ENCODE results near the gene NATD1.

The NATD1 gene

DNA sequence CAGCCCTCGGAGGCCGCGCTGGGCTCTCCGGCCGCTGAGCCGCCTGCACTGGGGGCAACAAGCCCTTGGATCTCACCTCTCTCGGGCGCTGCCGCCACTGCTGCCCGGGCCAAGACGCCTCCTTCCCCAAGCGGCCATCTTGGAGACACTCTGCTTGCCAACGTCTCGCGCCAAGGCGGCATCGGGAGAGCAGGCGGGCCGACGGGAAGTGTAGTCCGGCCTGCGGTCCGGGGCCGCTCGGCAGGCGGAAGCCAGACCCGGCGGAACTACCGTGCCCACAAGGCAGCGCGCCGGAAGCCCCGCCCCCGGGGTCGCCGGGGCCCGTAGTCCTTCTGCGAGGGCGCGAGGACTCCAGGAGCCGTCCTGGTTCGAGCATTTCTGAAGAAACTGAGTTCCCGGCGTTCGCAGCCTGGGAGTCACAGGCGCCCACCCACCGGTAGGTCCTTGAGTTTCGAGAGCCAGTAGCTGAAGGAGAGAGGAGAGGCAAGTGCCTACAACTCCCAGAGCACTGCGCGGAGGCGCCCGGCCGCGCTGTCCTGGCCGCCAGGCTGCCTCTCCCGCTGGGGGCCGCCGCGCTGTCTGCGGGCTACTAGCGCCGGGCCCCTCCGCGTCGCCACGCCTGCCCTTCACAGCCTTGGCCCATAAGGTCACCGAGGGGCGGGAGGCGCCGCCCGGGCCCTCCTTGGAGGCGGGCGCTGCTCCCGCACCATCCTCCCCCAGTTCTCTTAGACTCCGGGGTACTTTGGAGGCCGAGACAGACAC lies 39.0 kb downstream of the NATD1 start, which contains the start of gene TMEM11:
TSS of gene TMEM11 (minus strand) at position 147 of the 762 bp plus-strand sequence. CDS start at position 138, 9 bp downstream.
- Mint-ChIP-seq H3K9me3 (no peaks in the 10 kb centered on the region), H3K36me3 (peaks cover 14% of the 10 kb centered on the region), H3K4me3 (peak within 1 kb of the TSS; percentile 97), H3K4me1 (peaks cover 63% of the 10 kb centered on the region), H3K27ac (peak within 1 kb of the TSS; percentile 90), H3K27me3 (no peaks in the 10 kb centered on the region)
- CTCF ChIA-PET: interaction anchor here (1.0 to 1.1 kb wide), 3 partner anchors 23 to 115 kb away, joined by 3 to 7 read pairs (median 3); no protein-coding TSS in a partner anchor
- DNase-seq: peak; percentile 97

DNA sequence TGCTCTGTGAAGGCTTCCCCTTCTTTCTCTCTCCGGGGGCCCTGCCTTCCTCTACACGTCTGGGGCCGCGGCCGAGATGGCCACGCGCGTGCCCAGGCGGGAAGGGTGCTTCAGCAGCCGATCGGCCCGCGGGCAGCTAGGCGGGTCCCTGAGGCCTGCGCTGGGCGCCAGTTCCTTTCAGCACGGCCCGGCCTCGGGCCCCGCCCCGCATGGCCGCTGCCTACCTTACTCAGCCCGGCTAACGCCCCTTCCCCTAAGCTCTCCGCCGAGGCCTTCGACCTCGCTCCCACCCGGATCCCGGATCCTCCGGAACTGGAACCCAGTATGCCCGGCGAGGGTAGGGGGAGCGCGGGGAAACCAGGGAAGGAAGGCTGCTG lies 39.6 kb downstream of the NATD1 start:
- Mint-ChIP-seq H3K36me3 (peaks cover 15% of the 10 kb centered on the region), H3K4me1 (peaks cover 63% of the 10 kb centered on the region), H3K9me3 (no peaks in the 10 kb centered on the region), H3K27ac (peak overlapping the region; percentile 90), H3K4me3 (peak overlapping the region; percentile 97), H3K27me3 (no peaks in the 10 kb centered on the region)
- CTCF ChIA-PET: interaction anchor here (0.7 to 2.6 kb wide), 6 partner anchors 24 to 114 kb away, joined by 3 to 10 read pairs (median 3); no protein-coding TSS in a partner anchor
- DNase-seq: no peak

GRCh38 chr17:21212826-21213637 lies 40.2 kb downstream of the NATD1 start:
- no peak for DNase-seq
- H3K27ac Mint-ChIP-seq: peak overlapping the region; percentile 90
- peak overlapping the region; percentile 97 for H3K4me3 Mint-ChIP-seq
- no peaks in the 10 kb centered on the region for H3K9me3 Mint-ChIP-seq
- H3K36me3 Mint-ChIP-seq: peaks cover 17% of the 10 kb centered on the region
- CTCF ChIA-PET: interaction anchor here (0.7 to 2.6 kb wide), 7 partner anchors 25 to 113 kb away, joined by 3 to 10 read pairs (median 3); no protein-coding TSS in a partner anchor
- H3K27me3 Mint-ChIP-seq: no peaks in the 10 kb centered on the region
- H3K4me1 Mint-ChIP-seq: peaks cover 63% of the 10 kb centered on the region

DNA sequence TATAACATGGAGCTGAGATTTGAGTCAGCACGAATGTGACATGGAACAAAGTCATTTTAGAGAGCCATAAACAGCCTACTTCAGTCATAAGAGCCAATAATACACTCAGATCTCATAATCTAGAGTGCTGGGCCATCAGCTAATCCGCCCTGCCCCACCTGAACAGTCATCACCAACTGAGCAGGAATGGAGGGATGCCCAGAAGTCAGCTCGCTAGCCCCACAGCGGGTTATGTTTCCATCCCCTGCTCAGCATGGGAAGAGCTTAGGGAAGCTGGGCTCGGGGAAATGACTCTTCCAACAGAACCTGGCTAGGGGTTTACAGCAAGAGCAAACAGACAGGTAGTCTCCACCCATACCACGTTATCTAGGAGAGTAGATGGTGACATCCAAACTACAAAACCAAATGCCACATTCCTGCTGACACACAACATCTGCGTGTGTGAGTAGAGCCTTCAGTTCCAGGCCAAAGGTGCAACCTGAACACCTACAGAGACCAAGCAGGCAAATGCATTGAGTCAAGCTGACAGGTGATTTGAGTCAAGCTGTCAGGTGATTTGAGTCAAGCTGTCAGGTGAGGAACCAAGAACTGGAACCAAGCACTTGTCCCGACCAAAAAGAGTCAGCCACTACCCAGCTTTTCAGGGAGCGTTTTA lies 41.3 kb downstream of the NATD1 start:
- Mint-ChIP-seq H3K27ac (peak overlapping the region; percentile 14), H3K4me3 (peak overlapping the region; percentile 97), H3K27me3 (no peaks in the 10 kb centered on the region), H3K4me1 (peaks cover 56% of the 10 kb centered on the region), H3K9me3 (no peaks in the 10 kb centered on the region), H3K36me3 (peaks cover 16% of the 10 kb centered on the region)
- CTCF ChIA-PET: interaction anchor here (1.3 to 2.6 kb wide), 3 partner anchors 64 to 92 kb away, joined by 5 to 10 read pairs (median 6); no protein-coding TSS in a partner anchor
- no peak for DNase-seq

DNA sequence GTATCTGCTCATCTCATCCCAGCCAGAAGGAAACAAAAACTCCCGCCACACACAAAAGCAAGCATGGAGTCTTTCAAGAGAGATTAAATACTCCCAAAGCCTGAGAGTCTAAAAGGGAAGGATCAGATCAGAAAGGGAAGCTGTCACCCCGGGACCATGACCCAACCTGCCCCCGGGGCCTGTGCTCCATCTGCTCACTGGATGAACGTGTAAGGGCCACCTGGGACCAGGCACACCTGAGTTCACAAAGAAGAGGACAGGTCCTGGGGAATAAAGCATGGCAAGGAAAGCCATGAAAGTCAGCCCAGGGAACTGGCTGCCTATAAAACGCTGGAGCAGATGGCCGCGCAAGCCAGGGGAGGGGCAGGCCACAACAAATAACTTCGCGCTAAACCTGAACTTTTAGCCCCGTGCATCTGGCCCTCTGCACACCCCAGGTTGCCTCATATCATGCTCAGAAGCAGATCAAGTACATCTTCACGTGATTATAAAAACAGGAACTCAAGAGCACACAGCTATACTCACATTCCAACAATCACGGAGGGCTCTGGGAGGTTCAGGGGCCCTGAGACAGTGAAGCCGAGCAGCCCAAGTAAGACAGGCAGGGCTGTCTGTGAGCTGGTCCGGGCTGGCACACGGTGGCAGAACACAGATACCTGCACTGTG lies 42.7 kb downstream of the NATD1 start:
- Mint-ChIP-seq H3K27ac (no peak overlapping the region), H3K4me3 (no peak overlapping the region), H3K36me3 (peaks cover 16% of the 10 kb centered on the region), H3K9me3 (no peaks in the 10 kb centered on the region), H3K27me3 (no peaks in the 10 kb centered on the region), H3K4me1 (peaks cover 44% of the 10 kb centered on the region)
- CTCF ChIA-PET: no interaction called here
- no peak for DNase-seq

DNA sequence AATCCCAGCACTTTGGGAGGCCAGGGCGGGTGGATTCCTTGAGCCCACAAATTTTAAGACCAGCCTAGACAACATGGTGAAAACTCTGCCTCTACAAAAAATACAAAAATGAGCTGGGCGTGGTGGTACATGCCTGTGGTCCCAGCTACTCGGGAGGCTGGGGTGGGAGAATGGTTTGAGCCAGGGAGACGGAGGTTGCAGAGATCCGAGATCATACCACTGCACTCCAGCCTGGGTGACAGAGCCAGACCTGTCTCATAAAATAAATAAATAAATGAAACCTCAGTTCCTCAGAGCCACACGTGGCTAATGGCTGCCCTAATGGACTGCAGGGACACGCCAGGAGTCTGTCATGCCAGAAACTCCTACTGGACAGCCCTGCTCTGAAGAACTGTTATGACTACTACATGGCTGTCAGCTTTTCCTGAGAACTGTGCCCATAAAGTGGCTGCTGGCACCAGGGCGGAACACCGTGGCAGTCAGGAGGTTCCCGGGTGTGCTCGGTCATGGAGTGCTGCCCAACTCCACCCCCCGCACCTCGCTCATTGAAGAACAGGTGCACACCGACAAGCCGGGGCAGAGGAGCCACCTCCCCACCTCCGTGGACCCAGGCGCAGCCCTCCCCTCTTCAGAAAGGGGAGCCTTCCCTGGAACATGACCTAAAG lies 43.6 kb downstream of the NATD1 start:
- no peak overlapping the region for H3K27ac Mint-ChIP-seq
- peaks cover 16% of the 10 kb centered on the region for H3K36me3 Mint-ChIP-seq
- H3K9me3 Mint-ChIP-seq: no peaks in the 10 kb centered on the region
- no peak for DNase-seq
- H3K4me1 Mint-ChIP-seq: peaks cover 35% of the 10 kb centered on the region
- no peak overlapping the region for H3K4me3 Mint-ChIP-seq
- H3K27me3 Mint-ChIP-seq: no peaks in the 10 kb centered on the region
- CTCF ChIA-PET: no interaction called here

GRCh38 chr17:21208352-21208751 lies 44.9 kb downstream of the NATD1 start:
- H3K4me1 Mint-ChIP-seq: peaks cover 32% of the 10 kb centered on the region
- H3K27me3 Mint-ChIP-seq: no peaks in the 10 kb centered on the region
- peaks cover 15% of the 10 kb centered on the region for H3K36me3 Mint-ChIP-seq
- no peak overlapping the region for H3K27ac Mint-ChIP-seq
- no peak overlapping the region for H3K4me3 Mint-ChIP-seq
- DNase-seq: no peak
- no peaks in the 10 kb centered on the region for H3K9me3 Mint-ChIP-seq
- CTCF ChIA-PET: no interaction called here

DNA sequence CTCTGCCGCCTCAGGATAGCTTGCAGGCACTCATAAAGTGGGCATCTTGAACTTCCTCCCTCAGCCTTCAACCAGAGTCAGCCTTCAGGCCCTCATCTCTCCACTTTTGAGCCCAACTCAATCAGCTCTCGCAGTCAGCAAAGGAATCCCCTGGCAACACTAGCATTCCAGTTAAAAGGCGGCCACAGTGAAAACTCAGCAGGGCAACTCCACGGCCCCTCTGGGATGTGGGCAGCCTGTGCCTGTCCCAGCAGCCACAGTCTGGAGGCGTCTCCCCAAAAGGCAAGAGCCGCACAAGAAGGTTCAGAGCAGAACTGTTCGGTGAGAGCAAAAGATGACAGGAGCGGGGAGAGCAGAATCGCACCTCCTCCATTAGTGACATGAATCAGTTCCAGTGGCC lies 48.3 kb downstream of the NATD1 start:
- DNase-seq: no peak
- H3K4me1 Mint-ChIP-seq: peaks cover 2% of the 10 kb centered on the region
- no peaks in the 10 kb centered on the region for H3K27me3 Mint-ChIP-seq
- H3K36me3 Mint-ChIP-seq: peaks cover 5% of the 10 kb centered on the region
- H3K27ac Mint-ChIP-seq: no peak overlapping the region
- no peak overlapping the region for H3K4me3 Mint-ChIP-seq
- CTCF ChIA-PET: no interaction called here
- H3K9me3 Mint-ChIP-seq: no peaks in the 10 kb centered on the region

DNA sequence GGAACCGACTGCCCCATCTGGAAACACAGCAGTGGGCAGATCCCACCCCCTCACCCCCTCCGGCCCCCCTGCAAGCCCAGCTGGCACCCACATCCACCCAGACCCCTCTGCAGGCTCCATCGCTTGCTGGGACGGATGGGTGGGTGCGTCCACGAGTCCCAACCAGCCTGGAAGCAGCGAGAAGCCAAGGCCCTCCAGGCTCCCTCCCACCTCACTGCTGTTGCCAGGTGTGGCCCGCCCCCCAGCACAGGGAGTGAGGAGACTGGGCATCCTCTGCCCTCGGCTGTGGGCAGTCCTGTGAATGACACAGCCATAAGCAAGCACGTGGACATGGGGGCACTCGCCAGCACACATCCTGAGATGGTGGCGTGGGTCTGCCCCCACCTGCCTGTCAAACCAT lies 50.7 kb downstream of the NATD1 start:
- CTCF ChIA-PET: no interaction called here
- H3K36me3 Mint-ChIP-seq: peaks cover 9% of the 10 kb centered on the region
- H3K9me3 Mint-ChIP-seq: no peaks in the 10 kb centered on the region
- H3K4me3 Mint-ChIP-seq: no peak overlapping the region
- DNase-seq: no peak
- no peak overlapping the region for H3K27ac Mint-ChIP-seq
- H3K27me3 Mint-ChIP-seq: no peaks in the 10 kb centered on the region
- H3K4me1 Mint-ChIP-seq: no peaks in the 10 kb centered on the region

DNA sequence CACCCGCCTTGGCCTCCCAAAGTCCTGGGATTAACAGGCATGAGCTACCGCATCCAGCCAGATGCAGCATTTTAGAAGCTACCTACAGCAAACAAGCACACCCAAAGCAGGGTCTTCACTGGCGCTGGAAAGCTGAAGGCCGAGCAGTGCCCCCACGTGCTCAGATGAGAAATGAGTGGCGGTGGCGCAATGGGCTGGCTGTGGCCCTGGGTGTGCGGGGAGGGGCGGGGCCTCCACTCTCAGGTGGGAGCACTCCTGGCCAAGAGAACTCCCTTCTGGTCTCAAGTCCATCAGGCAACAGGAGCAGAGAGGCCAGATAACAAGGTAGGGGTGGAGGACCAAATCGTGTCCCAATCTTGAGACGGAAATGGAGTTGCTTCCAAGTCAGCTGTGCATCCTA lies 51.3 kb downstream of the NATD1 start:
- no peak for DNase-seq
- H3K36me3 Mint-ChIP-seq: peaks cover 15% of the 10 kb centered on the region
- H3K9me3 Mint-ChIP-seq: no peaks in the 10 kb centered on the region
- CTCF ChIA-PET: no interaction called here
- no peaks in the 10 kb centered on the region for H3K27me3 Mint-ChIP-seq
- H3K4me1 Mint-ChIP-seq: no peaks in the 10 kb centered on the region
- no peak overlapping the region for H3K27ac Mint-ChIP-seq
- no peak overlapping the region for H3K4me3 Mint-ChIP-seq

DNA sequence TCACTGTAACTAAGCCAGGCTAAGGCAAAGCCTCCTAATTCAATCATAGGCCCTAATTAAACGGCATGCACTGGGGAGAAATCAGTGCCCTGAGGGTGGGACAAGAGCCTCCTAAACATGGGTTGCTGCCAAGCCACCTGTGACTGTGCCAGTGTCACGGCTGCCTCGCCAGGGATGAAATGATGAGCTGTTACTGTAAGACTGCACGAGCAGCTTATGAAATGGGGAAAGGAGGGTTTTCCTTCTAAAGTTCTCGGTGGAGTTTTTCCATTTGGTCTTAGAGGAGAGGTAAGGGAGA lies 52.0 kb downstream of the NATD1 start:
- Mint-ChIP-seq H3K27me3 (no peaks in the 10 kb centered on the region), H3K27ac (no peak overlapping the region), H3K36me3 (peaks cover 20% of the 10 kb centered on the region), H3K4me3 (no peak overlapping the region), H3K4me1 (no peaks in the 10 kb centered on the region), H3K9me3 (no peaks in the 10 kb centered on the region)
- DNase-seq: no peak
- CTCF ChIA-PET: no interaction called here

DNA sequence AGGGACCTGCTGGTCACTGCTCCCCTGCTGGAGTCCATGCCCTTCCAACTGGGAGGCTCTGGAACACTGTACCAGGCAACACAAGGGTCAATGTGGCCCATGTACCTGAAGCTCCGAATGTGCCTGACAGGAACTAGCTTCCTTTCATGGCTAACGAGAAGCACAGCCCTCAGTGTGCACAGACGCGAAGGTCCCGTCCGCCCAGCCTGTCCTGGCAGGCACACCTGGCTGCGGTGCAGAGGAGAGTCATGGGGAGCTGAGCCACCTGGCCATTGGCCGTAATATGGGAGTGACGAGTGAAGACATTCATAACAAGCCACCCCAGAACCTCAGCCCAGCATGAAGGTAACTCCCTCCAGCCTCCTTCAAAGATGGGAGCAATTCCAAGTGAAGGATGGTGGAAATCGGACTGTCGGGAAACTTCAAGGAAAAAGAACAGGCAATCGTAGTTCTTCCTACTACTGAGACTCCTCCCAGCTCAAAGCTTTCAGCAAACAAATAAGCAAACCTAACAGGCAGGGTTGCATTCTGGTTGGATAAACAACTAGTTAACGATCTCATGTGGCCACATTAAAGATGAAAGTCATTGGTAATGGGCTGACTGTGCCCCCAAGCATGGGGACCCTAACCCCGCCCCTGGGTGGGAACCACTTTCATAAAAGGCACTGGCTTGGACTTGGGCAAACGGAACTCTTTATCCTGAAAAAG lies 52.5 kb downstream of the NATD1 start:
- no peak for DNase-seq
- Mint-ChIP-seq H3K27ac (no peak overlapping the region), H3K27me3 (no peaks in the 10 kb centered on the region), H3K4me3 (no peak overlapping the region), H3K36me3 (peaks cover 20% of the 10 kb centered on the region), H3K4me1 (no peaks in the 10 kb centered on the region), H3K9me3 (no peaks in the 10 kb centered on the region)
- CTCF ChIA-PET: no interaction called here

DNA sequence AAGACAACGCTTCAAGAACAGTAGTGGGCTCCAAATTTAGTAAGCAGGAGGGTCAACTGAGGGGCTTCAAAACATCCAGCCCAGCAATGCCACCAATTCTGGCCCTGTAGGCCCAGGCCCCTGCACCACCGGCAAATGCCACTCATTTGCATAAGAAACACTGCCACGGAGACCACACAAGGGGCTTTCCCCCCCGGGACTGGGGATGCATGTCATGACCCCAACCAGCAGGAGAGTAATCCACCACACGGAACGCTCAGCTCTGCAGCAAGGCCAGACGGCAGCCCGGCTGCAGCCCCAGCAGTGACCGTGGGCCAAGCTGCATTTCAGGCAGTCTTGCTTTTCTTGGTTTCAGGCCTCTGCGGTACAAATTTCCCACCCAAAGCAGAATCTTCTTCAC lies 53.4 kb downstream of the NATD1 start:
- CTCF ChIA-PET: no interaction called here
- H3K36me3 Mint-ChIP-seq: peaks cover 20% of the 10 kb centered on the region

More for the DNA sequence above, 53.4 kb downstream of the NATD1 start:
- H3K27ac Mint-ChIP-seq: no peak overlapping the region
- no peak overlapping the region for H3K4me3 Mint-ChIP-seq
- H3K27me3 Mint-ChIP-seq: no peaks in the 10 kb centered on the region
- no peaks in the 10 kb centered on the region for H3K4me1 Mint-ChIP-seq
- no peak for DNase-seq
- no peaks in the 10 kb centered on the region for H3K9me3 Mint-ChIP-seq
